HG02970 (cell line): ENCODE data around the gene LZTS3.
"Not testable (repeated sequence)": the region's sequence is repeated elsewhere in the genome, so short reads cannot be mapped to it uniquely, and the experiment has no call there.

Source experiments
- ATAC-seq: cut with Tn5 transposase; IDR thresholded peaks from one replicate; pipeline ENCODE4 v1.9.1; 2021; ENCODE audit warnings: mild to moderate bottlenecking, moderate library complexity, moderate number of reproducible peaks; ENCODE audit not compliant: unreplicated experiment, low FRiP score

The LZTS3 gene

GRCh38 chr20:3150908-3151307 is 22.4 kb downstream of the LZTS3 start:
- no peak for ATAC-seq

- no peak for ATAC-seq
Measured at GRCh38 chr20:3146732-3147341, 26.5 kb downstream of the LZTS3 start.

GRCh38 chr20:3141757-3142156 is 31.6 kb downstream of the LZTS3 start:
- no peak for ATAC-seq

GRCh38 chr20:3137492-3137891 is 35.9 kb downstream of the LZTS3 start:
- no peak for ATAC-seq

- no peak for ATAC-seq
Measured at GRCh38 chr20:3135507-3136070, 37.8 kb downstream of the LZTS3 start.

- ATAC-seq = no peak
Measured at GRCh38 chr20:3134151-3134550, 39.2 kb downstream of the LZTS3 start.

- ATAC-seq = no peak
Measured at GRCh38 chr20:3133155-3133554, 40.2 kb downstream of the LZTS3 start.

- no peak for ATAC-seq
Measured at GRCh38 chr20:3130051-3130600, 43.2 kb downstream of the LZTS3 start.

- ATAC-seq = no peak
Measured at GRCh38 chr20:3129094-3129493, 44.3 kb downstream of the LZTS3 start.

- no peak for ATAC-seq
Measured at GRCh38 chr20:3128275-3128984, 44.9 kb downstream of the LZTS3 start.

GRCh38 chr20:3126527-3126859 is 46.9 kb downstream of the LZTS3 start:
- ATAC-seq = no peak

GRCh38 chr20:3125776-3126526 is 47.4 kb downstream of the LZTS3 start:
- not testable (repeated sequence) for ATAC-seq

GRCh38 chr20:3124773-3125560 is 48.4 kb downstream of the LZTS3 start:
- ATAC-seq = not testable (repeated sequence)

- ATAC-seq = not testable (repeated sequence)
Measured at GRCh38 chr20:3124163-3124562, 49.2 kb downstream of the LZTS3 start.

- ATAC-seq = no peak
Measured at GRCh38 chr20:3123542-3123941, 49.8 kb downstream of the LZTS3 start.

- ATAC-seq = no peak
Measured at GRCh38 chr20:3121955-3122610, 51.3 kb downstream of the LZTS3 start.

- no peak for ATAC-seq
Measured at GRCh38 chr20:3121271-3121911, 52.0 kb downstream of the LZTS3 start.

GRCh38 chr20:3119044-3119443 is 54.3 kb downstream of the LZTS3 start:
- ATAC-seq = no peak

- ATAC-seq = not testable (repeated sequence)
Measured at GRCh38 chr20:3117839-3118379, 55.4 kb downstream of the LZTS3 start.
